Naive thymus-derived CD4-positive, alpha-beta T cell (primary cell): ENCODE data around the gene SMG1. TPM values are rescaled to one million over a fixed set of nuclear protein-coding genes. Genes with fewer than 3 reads are reported as not detected.
A peak's percentile ranks its signal among the peaks of the same experiment; 100 is the strongest.

Experiments used
- ATAC-seq: fragments of 150-1000 bp; cut with Tn5 transposase; 2 replicates; pipeline ENCODE4 v1.10.0; 2021; ENCODE audit warnings: mild to moderate bottlenecking, moderate library complexity
- CTCF ChIA-PET: fragments of 350-600 bp; sonication (Branson Sonifier 250); formaldehyde crosslinking; loops from one replicate; lab custom pipeline; 2021; ENCODE audit warnings: antibody characterized with exemption; lab: Charles Lee
- POLR2A ChIA-PET: fragments of 350-600 bp; sonication (Branson Sonifier 250); formaldehyde crosslinking; loops from one replicate; lab custom pipeline; 2021; ENCODE audit warnings: antibody characterized with exemption, inconsistent platforms; lab: Charles Lee
- DNase-seq, 9 donors: peaks; one replicate each; pipeline versions ENCODE4 v3.0.0 to v3.0.0-alpha.2; 2020 to 2022; ENCODE audit warnings: mixed read lengths in 1 of 9
- H3K27ac ChIP-seq: one replicate; pipeline ENCODE4 v1.7.0; 2013; ENCODE audit warnings: mild to moderate bottlenecking, low read depth, low read length, moderate library complexity
- H3K27me3 ChIP-seq, 2 donors: one replicate each; pipeline ENCODE4 v1.7.0; 2013; ENCODE audit warnings: low read length in 2 of 2, mild to moderate bottlenecking in 2 of 2, moderate library complexity in 2 of 2; ENCODE audit not compliant: control insufficient read depth in 2 of 2, insufficient read depth in 2 of 2
- H3K36me3 ChIP-seq, 3 experiments: 1 replicate in 2 of 3; 2 replicates in 1 of 3; pipeline ENCODE4 v1.7.0; 2013; ENCODE audit warnings: low read length in 3 of 3, mild to moderate bottlenecking in 3 of 3, moderate library complexity in 1 of 3; ENCODE audit not compliant: insufficient read depth in 3 of 3, control insufficient read depth in 2 of 3
- H3K4me1 ChIP-seq, 2 donors: one replicate each; pipeline ENCODE4 v1.7.0; 2013; ENCODE audit warnings: low read length in 2 of 2, mild to moderate bottlenecking in 2 of 2, moderate library complexity in 1 of 2; ENCODE audit not compliant: control insufficient read depth in 2 of 2, insufficient read depth in 2 of 2
- H3K4me3 ChIP-seq: 2 replicates; pipeline ENCODE4 v1.7.0; 2013; ENCODE audit warnings: mild to moderate bottlenecking, low read length
- H3K9me3 ChIP-seq, 3 experiments: 1 replicate in 2 of 3; 2 replicates in 1 of 3; pipeline ENCODE4 v1.7.0; 2013; ENCODE audit warnings: low read length in 3 of 3; ENCODE audit not compliant: control insufficient read depth in 2 of 3
- H3K27ac Mint-ChIP-seq, 9 donors: one replicate each; pipeline ENCODE4 v1.8.0; 2020 to 2022; ENCODE audit warnings: mixed read lengths in 9 of 9, mild to moderate bottlenecking in 8 of 9, moderate library complexity in 5 of 9, inconsistent platforms in 2 of 9
- H3K27me3 Mint-ChIP-seq, 5 donors: one replicate each; pipeline ENCODE4 v1.8.0; 2021 to 2022; ENCODE audit warnings: mixed read lengths in 5 of 5, mild to moderate bottlenecking in 1 of 5
- H3K36me3 Mint-ChIP-seq, 5 donors: one replicate each; pipeline ENCODE4 v1.8.0; 2020 to 2022; ENCODE audit warnings: mixed read lengths in 5 of 5, mild to moderate bottlenecking in 3 of 5, inconsistent platforms in 1 of 5
- H3K4me1 Mint-ChIP-seq, 7 donors: one replicate each; pipeline ENCODE4 v1.8.0; 2020 to 2022; ENCODE audit warnings: mixed read lengths in 7 of 7, mild to moderate bottlenecking in 3 of 7, inconsistent platforms in 1 of 7
- H3K4me3 Mint-ChIP-seq, 10 donors: one replicate each; pipeline ENCODE4 v1.8.0; 2020 to 2022; ENCODE audit warnings: mild to moderate bottlenecking in 10 of 10, mixed read lengths in 10 of 10, moderate library complexity in 6 of 10, inconsistent platforms in 2 of 10
- H3K9me3 Mint-ChIP-seq, 11 donors: one replicate each; pipeline ENCODE4 v1.8.0; 2020 to 2022; ENCODE audit warnings: mixed read lengths in 11 of 11, mild to moderate bottlenecking in 4 of 11, inconsistent platforms in 1 of 11, moderate library complexity in 1 of 11
- intact Hi-C, 2 donors: fragments of 100-400 bp; cut with micrococcal nuclease; formaldehyde crosslinking; loops; one replicate each; pipeline ENCODE4 v1.15.1; 2023
- polyA plus RNA-seq, 2 donors: library from polyadenylated mRNA; unstranded; fragments of 300-500 nt; fragmentation: Illumina TruSeq; gene quantifications; one replicate each; pipeline ENCODE4 v1.2.3, GENCODE V29; 2021
- total RNA-seq, 6 experiments: library from RNA in 5 of 6; stranded (reverse) in 5 of 6; gene quantifications; 1 replicate in 5 of 6; 2 replicates in 1 of 6; pipeline ENCODE4 v1.2.3 and lab custom pipeline; 2021 to 2026

Gene SMG1
- total and polyA plus RNA-seq, 7 experiments from 2014 or later = 16.0 to 181 (median 158) TPM

- no peak for DNase-seq
- H3K27ac ChIP-seq = no peak overlapping the region
- peaks cover 0 to 36% (median 12%) of the 10 kb centered on the region in 5 donors for H3K36me3 Mint-ChIP-seq
- peaks cover 18 to 52% (median 47%) of the 10 kb centered on the region in 7 donors for H3K4me1 Mint-ChIP-seq
- peaks cover 18 to 21% of the 10 kb centered on the region in 2 donors for H3K4me1 ChIP-seq
- no peak overlapping the region for H3K4me3 ChIP-seq
- no peaks in the 10 kb centered on the region for H3K27me3 ChIP-seq
- H3K27ac Mint-ChIP-seq = peak overlapping the region in 2 of 9 donors; percentile 43 to 59
- peaks cover 0 to 2% (median 0%) of the 10 kb centered on the region in 5 donors for H3K27me3 Mint-ChIP-seq
- peaks cover 0 to 4% (median 0%) of the 10 kb centered on the region in 11 donors for H3K9me3 Mint-ChIP-seq
- intact Hi-C loops = loop anchor here in 1 of 2 donors (10.0 kb wide), 1 partner anchor 1783 kb away; no protein-coding TSS in a partner anchor
- ChIA-PET CTCF (no interaction called here), POLR2A (no interaction called here)
- H3K4me3 Mint-ChIP-seq = peak overlapping the region in 1 of 10 donors; percentile 24
- H3K36me3 ChIP-seq = peaks cover 0 to 40% (median 26%) of the 10 kb centered on the region in 3 experiments
- H3K9me3 ChIP-seq = no peaks in the 10 kb centered on the region
- ATAC-seq = no peak
These were observed 128.5 kb downstream of the SMG1 start for GRCh38 chr16:18797746-18798145.

- no peak overlapping the region for H3K4me3 Mint-ChIP-seq
- ChIA-PET CTCF (no interaction called here), POLR2A (no interaction called here)
- peaks cover 0 to 2% (median 0%) of the 10 kb centered on the region in 11 donors for H3K9me3 Mint-ChIP-seq
- H3K4me3 ChIP-seq = no peak overlapping the region
- no peak overlapping the region for H3K27ac ChIP-seq
- H3K9me3 ChIP-seq = no peaks in the 10 kb centered on the region
- H3K4me1 Mint-ChIP-seq = peaks cover 17 to 54% (median 38%) of the 10 kb centered on the region in 7 donors
- peak overlapping the region in 1 of 9 donors; percentile 32 for H3K27ac Mint-ChIP-seq
- no peaks in the 10 kb centered on the region for H3K27me3 ChIP-seq
- no peak for ATAC-seq
- DNase-seq = no peak
- H3K4me1 ChIP-seq = peaks cover 14 to 18% of the 10 kb centered on the region in 2 donors
- intact Hi-C loops = loop anchor here in 1 of 2 donors (10.0 kb wide), 1 partner anchor 1782 kb away; no protein-coding TSS in a partner anchor
- peaks cover 0 to 32% (median 14%) of the 10 kb centered on the region in 5 donors for H3K36me3 Mint-ChIP-seq
- peaks cover 0 to 1% (median 0%) of the 10 kb centered on the region in 5 donors for H3K27me3 Mint-ChIP-seq
- peaks cover 0 to 46% (median 28%) of the 10 kb centered on the region in 3 experiments for H3K36me3 ChIP-seq
These were observed 129.8 kb downstream of the SMG1 start for GRCh38 chr16:18796377-18796776.

GRCh38 chr16:18792836-18793433, 133.3 kb downstream of the SMG1 start:
- ChIA-PET POLR2A (interaction anchor here (6.0 kb wide), 1 partner anchor 9 kb away, joined by 130 read pairs; the partner anchor contains the start of gene ARL6IP1), CTCF (interaction anchor here (1.3 kb wide), 1 partner anchor 11 kb away, joined by 4 read pairs; no protein-coding TSS in a partner anchor)
- Histone ChIP-seq H3K4me1 (peaks cover 10 to 15% of the 10 kb centered on the region in 2 donors), H3K27ac (no peak overlapping the region), H3K27me3 (no peaks in the 10 kb centered on the region), H3K4me3 (no peak overlapping the region), H3K36me3 (peaks cover 0 to 59% (median 31%) of the 10 kb centered on the region in 3 experiments), H3K9me3 (no peaks in the 10 kb centered on the region)
- Mint-ChIP-seq H3K4me3 (no peak overlapping the region), H3K4me1 (peaks cover 14 to 53% (median 31%) of the 10 kb centered on the region in 7 donors), H3K36me3 (peaks cover 15 to 44% (median 33%) of the 10 kb centered on the region in 5 donors), H3K27ac (peak overlapping the region in 2 of 9 donors; percentile 5 to 26), H3K9me3 (peaks cover 0 to 6% (median 0%) of the 10 kb centered on the region in 11 donors), H3K27me3 (peaks cover 0 to 2% (median 0%) of the 10 kb centered on the region in 5 donors)
- intact Hi-C loops = loop anchor here in 1 of 2 donors (5.0 to 10.0 kb wide), 2 partner anchors 924 to 1778 kb away; partner anchors contain the start of genes IQCK and KNOP1
- no peak for ATAC-seq
- no peak for DNase-seq

- Mint-ChIP-seq H3K36me3 (peaks cover 19 to 63% (median 52%) of the 10 kb centered on the region in 5 donors), H3K4me3 (peak within 1 kb of the TSS; percentile 92 to 99 (median 96)), H3K27ac (peak within 1 kb of the TSS; percentile 89 to 96 (median 94)), H3K27me3 (peaks cover 0 to 2% (median 0%) of the 10 kb centered on the region in 5 donors), H3K4me1 (peaks cover 35 to 63% (median 50%) of the 10 kb centered on the region in 7 donors), H3K9me3 (peaks cover 0 to 6% (median 0%) of the 10 kb centered on the region in 11 donors)
- intact Hi-C loops = loop anchor here (1.0 to 10.0 kb wide), 6 partner anchors 11 to 1775 kb away; partner anchors contain the start of genes ARL6IP1 (in 2 of the 2), COQ7 (in 2 of the 2), CCP110 (in 1 of the 2) and IQCK (in 1 of the 2)
- CTCF ChIA-PET = interaction anchor here (0.5 to 1.3 kb wide), 5 partner anchors 9 to 104 kb away, joined by 3 to 9 read pairs (median 6); partner anchors contain the start of gene ARL6IP1
- DNase-seq (peak; percentile 72 to 97 (median 91)), ATAC-seq (peak; percentile 98)
- peaks cover 8 to 71% (median 20%) of the 10 kb centered on the region in 3 experiments for H3K36me3 ChIP-seq
- peak within 1 kb of the TSS; percentile 91 for H3K27ac ChIP-seq
- H3K4me3 ChIP-seq = peak within 1 kb of the TSS; percentile 98
- POLR2A ChIA-PET = interaction anchor here (0.9 to 6.0 kb wide), 8 partner anchors 11 to 765 kb away, joined by 3 to 130 read pairs (median 4); partner anchors contain the start of genes ARL6IP1, COQ7 and VPS35L
- H3K9me3 ChIP-seq = no peaks in the 10 kb centered on the region
- H3K27me3 ChIP-seq = no peaks in the 10 kb centered on the region
- H3K4me1 ChIP-seq = peaks cover 22 to 43% of the 10 kb centered on the region in 2 donors
These were observed 136.1 kb downstream of the SMG1 start, which contains the start of gene RPS15A for GRCh38 chr16:18789850-18790706. Gene RPS15A, minus strand, starts transcription at chr16:18790334. Its CDS starts 1,221 bp downstream, at chr16:18789113.

GRCh38 chr16:18789515-18789849, 136.7 kb downstream of the SMG1 start:
- ChIA-PET POLR2A (interaction anchor here (0.7 to 6.0 kb wide), 7 partner anchors 12 to 1776 kb away, joined by 3 to 130 read pairs (median 4); partner anchors contain the start of genes ARL6IP1, COQ7 and VPS35L), CTCF (interaction anchor here (1.1 to 1.3 kb wide), 3 partner anchors 10 to 15 kb away, joined by 3 to 9 read pairs (median 6); partner anchors contain the start of gene ARL6IP1)
- no peaks in the 10 kb centered on the region for H3K27me3 ChIP-seq
- H3K4me1 ChIP-seq = peaks cover 22 to 49% of the 10 kb centered on the region in 2 donors
- H3K27ac ChIP-seq = peak overlapping the region; percentile 91
- intact Hi-C loops = no loop called here
- DNase-seq (no peak), ATAC-seq (no peak)
- H3K4me3 ChIP-seq = peak overlapping the region; percentile 98
- no peaks in the 10 kb centered on the region for H3K9me3 ChIP-seq
- Mint-ChIP-seq H3K27me3 (peaks cover 0 to 2% (median 0%) of the 10 kb centered on the region in 5 donors), H3K36me3 (peaks cover 19 to 67% (median 53%) of the 10 kb centered on the region in 5 donors), H3K4me3 (peak overlapping the region; percentile 92 to 99 (median 96)), H3K9me3 (peaks cover 0 to 6% (median 0%) of the 10 kb centered on the region in 11 donors), H3K27ac (peak overlapping the region; percentile 89 to 96 (median 94)), H3K4me1 (peaks cover 38 to 69% (median 56%) of the 10 kb centered on the region in 7 donors)
- H3K36me3 ChIP-seq = peaks cover 13 to 73% (median 25%) of the 10 kb centered on the region in 3 experiments
